NCI-H2029 (cell line): ENCODE data around the gene DCAF15.
"Not testable (repeated sequence)": the region's sequence is repeated elsewhere in the genome, so short reads cannot be mapped to it uniquely, and the experiment has no call there.

Experiments used
- DNase-seq: peaks from one replicate; lab custom pipeline; 2025; lab: John Stamatoyannopoulos, UW

DCAF15 gene, protein sequence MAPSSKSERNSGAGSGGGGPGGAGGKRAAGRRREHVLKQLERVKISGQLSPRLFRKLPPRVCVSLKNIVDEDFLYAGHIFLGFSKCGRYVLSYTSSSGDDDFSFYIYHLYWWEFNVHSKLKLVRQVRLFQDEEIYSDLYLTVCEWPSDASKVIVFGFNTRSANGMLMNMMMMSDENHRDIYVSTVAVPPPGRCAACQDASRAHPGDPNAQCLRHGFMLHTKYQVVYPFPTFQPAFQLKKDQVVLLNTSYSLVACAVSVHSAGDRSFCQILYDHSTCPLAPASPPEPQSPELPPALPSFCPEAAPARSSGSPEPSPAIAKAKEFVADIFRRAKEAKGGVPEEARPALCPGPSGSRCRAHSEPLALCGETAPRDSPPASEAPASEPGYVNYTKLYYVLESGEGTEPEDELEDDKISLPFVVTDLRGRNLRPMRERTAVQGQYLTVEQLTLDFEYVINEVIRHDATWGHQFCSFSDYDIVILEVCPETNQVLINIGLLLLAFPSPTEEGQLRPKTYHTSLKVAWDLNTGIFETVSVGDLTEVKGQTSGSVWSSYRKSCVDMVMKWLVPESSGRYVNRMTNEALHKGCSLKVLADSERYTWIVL

GRCh38 chr19:13952154-13952930, at the start of gene DCAF15:
DCAF15 (plus strand) TSS chr19:13952509; CDS start chr19:13952513, 4 bp downstream.
- peak; percentile 99 for DNase-seq

DNA sequence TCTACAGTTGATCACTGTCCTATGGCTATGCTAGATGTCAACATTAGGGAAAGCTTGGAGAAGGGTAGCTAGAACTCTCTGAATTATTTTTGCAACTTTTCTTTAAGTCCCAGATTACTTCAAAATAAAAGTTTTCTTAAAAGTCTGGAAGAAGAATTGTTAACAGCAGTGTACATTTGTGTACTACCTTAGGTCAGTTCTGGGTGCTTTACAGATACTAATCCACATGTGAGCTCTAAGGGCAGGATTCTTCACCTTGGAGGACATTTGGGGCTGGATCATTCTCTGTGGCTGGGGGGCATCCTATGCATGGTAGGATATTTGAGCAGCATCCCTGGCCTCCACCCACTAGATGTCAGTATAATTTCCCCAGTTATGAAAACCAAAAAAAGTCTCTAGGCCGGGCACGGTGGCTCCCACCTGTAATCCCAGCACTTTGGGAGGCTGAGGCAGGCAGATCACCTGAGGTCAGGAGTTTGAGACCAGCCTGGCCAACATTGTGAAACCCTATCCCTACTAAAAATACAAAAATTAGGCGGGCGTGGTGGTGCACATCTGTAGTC, 49.2 kb upstream of the DCAF15 start:
- no peak for DNase-seq

- DNase-seq = peak; percentile 92
Observed at GRCh38 chr19:13905634-13906520, 46.4 kb upstream of the DCAF15 start, which contains the start of the genes BRME1 and CC2D1A. BRME1 (minus strand) TSS chr19:13906117; CDS start chr19:13904892, 1,225 bp downstream. CC2D1A (plus strand) TSS chr19:13906201; CDS start chr19:13906442, 241 bp downstream.

DNA sequence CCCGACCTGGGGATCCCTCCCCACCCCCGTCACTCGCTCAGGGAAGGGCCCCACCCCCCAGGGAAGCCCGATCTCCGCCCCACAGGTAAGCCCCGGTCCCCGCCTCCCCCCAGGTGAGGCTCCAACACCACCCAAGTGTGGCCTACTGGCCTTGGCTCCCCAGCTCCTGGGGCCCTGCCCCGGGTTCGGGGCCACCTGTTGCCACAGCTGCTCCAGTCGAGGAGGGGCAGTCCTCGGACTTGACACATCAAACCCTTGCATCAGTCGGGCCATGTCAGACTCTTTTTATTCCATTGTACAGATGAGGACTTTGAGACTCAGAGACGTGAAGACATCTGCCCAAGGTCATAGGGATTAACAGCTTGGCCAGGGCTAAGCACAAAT, 45.8 kb upstream of the DCAF15 start:
- no peak for DNase-seq

GRCh38 chr19:13906910-13907309, 45.4 kb upstream of the DCAF15 start:
- no peak for DNase-seq

GRCh38 chr19:13908674-13909073, 43.6 kb upstream of the DCAF15 start:
- no peak for DNase-seq

DNA sequence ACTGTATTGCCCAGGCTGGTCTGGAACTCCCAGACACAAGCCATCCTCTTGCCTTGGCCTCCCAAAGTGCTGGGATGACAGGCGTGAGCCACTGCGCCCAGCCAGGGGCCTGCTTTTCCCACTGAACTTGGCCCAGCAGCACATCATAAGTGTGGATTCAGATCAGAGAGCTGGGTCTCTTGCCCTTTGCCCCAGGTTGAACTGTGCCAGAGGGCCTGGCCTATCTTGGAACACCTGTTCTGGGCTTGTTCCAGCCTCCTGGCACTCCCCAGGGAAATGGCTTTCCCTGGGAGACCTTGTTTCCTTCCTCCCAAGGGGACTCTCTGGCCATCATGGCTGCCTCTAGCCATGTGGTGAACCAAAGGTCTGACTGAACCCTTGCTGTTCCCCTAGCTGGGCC, 42.9 kb upstream of the DCAF15 start:
- no peak for DNase-seq

- no peak for DNase-seq
Observed at GRCh38 chr19:13913352-13913751, 39.0 kb upstream of the DCAF15 start.

- no peak for DNase-seq
Observed at GRCh38 chr19:13914777-13915176, 37.5 kb upstream of the DCAF15 start.

DNA sequence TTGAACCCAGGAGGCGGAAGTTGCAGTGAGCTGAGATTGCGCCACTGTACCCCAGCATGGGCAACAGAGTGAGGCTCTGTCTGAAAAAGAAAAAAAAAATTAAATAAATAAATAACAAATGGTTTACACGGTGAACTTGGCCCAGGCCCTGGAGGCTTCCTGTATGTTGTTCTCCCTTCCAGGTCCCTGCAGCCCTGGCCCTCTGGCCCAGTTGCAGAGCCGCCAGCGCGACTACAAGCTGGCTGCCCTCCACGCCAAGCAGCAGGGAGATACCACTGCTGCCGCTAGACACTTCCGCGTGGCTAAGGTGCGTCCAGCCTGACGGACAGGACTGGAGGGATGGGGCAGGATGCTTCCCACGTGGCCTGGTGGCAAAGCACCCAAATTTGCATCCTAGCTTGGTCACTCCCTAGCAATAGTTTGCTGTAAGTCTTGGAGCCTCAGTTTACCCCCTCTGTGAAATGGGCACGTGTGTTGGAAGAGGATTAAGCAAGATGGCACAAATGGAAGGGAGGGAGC, 34.4 kb upstream of the DCAF15 start:
- DNase-seq = no peak

DNA sequence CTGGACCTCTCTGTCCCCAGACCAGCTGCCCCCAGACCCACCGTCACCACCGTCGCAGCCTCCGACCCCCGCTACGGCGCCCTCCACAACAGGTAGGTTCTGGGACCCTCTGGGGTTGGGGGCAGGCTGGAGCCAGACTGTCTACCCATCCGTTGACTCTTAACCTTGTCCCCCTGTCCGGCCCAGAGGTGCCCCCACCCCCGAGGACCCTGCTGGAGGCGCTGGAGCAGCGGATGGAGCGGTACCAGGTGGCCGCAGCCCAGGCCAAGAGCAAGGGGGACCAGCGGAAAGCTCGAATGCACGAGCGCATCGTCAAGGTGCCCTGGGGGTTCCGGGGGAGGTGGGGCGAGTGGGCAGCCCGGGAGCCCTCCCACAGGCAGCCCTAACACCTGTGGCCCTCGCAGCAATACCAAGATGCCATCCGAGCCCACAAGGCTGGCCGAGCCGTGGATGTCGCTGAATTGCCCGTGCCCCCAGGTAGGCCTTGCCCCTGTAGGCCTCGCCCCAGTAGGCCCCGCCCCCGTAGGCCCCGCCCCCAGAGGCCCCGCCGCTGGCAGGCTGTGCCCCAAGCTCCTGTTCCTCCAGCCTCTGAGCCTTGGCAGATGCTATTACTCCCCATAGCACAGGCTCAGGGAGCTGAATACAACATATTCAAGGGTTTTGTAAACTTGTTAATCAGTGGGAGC, 33.4 kb upstream of the DCAF15 start:
- DNase-seq = no peak

DNA sequence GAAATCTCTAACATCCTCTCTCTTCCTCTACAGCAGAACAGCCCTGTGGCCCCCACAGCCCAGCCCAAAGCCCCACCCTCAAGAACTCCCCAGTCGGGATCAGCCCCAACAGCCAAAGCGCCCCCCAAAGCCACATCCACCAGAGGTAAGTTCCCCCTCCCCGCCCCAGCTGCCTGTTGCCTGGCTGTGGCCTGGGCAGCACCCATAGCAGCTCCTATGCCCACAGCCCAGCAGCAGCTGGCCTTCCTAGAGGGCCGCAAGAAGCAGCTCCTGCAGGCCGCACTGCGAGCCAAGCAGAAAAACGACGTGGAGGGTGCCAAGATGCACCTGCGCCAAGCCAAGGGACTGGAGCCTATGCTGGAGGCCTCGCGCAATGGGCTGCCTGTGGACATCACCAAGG, 31.8 kb upstream of the DCAF15 start:
- no peak for DNase-seq

DNA sequence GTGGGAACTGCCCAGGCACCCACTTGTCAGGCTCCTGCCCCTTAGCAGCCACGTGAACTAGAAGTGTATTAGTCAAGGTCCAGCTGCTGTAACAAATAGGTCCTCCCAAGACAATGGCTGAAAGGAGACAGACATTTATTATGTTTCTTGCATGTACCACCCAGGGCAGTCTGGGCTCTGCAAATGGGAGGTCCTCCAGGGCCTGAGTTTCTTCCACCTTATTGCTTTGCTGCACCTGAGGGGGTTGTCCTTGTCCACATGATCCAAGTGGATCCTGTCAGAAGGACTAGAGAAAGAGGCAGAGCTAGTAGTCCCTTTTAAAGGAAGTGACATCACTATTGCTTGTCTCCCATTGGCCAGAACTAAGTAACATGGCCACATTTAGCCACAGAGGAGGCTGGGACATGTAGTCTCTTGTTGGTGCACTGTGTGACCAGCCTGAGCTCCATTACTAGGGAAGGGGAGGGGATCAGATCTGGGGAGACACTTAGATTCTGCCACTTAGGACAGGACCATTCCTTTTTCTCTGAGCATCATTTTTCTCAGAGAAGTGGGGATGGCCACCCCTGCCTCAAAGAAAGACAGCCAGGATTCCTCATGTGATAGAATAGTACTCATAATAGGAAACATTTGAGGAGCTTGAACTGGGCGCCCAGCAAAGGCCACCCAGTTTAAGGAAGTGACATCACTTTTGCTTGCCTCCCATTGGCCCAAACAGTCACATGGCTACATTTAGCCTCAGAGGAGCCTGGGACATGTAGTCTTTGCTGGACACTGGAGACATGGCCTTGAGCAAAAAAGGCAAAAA, 31.2 kb upstream of the DCAF15 start:
- peak; percentile 37 for DNase-seq

- not testable (repeated sequence) for DNase-seq
Observed at GRCh38 chr19:13922118-13922517, 30.2 kb upstream of the DCAF15 start.

DNA sequence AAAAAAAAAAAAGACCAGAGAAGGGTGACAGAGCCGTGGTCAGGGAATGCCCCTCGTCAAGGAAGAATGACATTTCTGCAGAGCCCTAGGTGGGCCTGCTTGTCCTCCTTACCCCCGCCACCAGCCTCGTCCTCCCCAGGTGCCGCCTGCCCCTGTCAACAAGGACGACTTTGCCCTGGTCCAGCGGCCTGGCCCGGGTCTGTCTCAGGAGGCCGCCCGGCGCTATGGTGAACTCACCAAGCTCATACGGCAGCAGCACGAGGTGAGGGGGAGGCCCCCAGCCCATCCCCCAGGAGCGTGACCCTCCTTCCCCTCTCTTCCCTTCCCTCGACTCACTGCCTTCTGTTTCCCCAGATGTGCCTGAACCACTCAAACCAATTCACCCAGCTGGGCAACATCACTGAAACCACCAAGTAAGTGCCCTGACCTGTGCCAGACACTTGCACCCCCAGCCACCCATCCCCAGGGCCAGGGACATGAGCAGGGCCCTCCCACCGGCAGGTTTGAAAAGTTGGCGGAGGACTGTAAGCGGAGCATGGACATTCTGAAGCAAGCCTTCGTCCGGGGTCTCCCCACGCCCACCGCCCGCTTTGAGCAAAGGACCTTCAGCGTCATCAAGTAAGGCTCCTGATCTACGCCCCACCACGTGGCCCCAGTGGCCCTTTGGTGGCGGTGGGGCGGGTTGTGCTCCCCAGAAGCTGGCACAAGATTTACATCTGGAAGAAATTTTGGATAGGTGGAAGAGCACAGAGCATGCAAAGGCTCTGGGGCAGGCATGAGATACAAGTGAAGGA, 28.9 kb upstream of the DCAF15 start:
- DNase-seq = no peak

DNA sequence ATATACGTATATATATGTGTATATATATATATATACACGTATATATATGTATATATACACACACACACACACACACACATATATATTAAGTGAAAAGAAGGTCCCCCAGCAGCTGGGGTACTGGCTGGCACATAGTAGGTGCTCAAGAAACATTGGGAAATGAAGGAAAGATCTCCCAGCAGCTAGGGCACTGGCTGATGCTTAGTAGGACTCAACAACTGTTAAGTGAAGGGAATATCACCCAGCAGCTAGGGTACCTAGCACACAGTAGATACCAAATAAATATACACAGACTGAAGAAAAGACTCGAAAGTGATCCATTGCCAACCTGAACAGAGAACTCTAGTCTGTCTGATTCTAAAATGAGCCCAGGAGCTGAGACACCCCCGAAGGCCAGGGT, 26.3 kb upstream of the DCAF15 start:
- no peak for DNase-seq

- no peak for DNase-seq
Observed at GRCh38 chr19:13926715-13927114, 25.6 kb upstream of the DCAF15 start.

- DNase-seq = no peak
Observed at GRCh38 chr19:13929340-13929739, 23.0 kb upstream of the DCAF15 start.

DNA sequence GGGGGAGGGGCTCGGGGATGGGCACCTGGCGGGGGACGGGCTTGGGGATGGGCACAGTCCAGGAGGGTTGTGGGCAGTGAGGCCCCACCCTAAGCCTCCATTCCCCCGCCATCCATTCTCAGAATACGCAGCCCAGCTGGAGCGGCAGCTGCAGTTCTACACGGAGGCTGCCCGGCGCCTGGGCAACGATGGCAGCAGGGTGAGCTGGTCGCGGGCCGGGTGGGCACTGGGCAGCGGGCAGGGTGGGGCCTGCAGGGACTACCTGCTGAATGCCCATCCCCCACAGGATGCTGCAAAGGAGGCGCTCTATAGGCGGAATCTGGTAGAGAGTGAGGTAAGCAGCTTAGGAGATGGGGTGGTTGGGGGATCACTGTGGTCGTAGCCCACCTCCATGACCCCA, 22.4 kb upstream of the DCAF15 start:
- no peak for DNase-seq
